HepG2 (cell line): ENCODE measurements around the gene TUT4. TPM values are rescaled to one million over a fixed set of nuclear protein-coding genes. Genes with fewer than 3 reads are reported as not detected.

ENCODE experiments used
- ARNTL ChIP-seq: sonication (generic); formaldehyde crosslinking; IDR thresholded peaks from 2 replicates; pipeline ENCODE4 v1.4.0; 2020; ENCODE audit warnings: mild to moderate bottlenecking, missing genetic modification reagents
- ATF7-NPFF ChIP-seq: sonication (generic); formaldehyde crosslinking; IDR thresholded peaks from 2 replicates; pipeline ENCODE4 v1.8.1; 2023; ENCODE audit warnings: mild to moderate bottlenecking, low read depth, missing genetic modification reagents, moderate library complexity
- ATRX ChIP-seq: sonication (generic); formaldehyde crosslinking; IDR thresholded peaks from 2 replicates; pipeline ENCODE4 v1.4.0; 2020; ENCODE audit warnings: missing genetic modification reagents, borderline replicate concordance
- BRD4 ChIP-seq: sonication (generic); formaldehyde crosslinking; IDR thresholded peaks from 2 replicates; pipeline ENCODE4 v1.4.0; 2020; ENCODE audit warnings: missing genetic modification reagents
- CBFB ChIP-seq: sonication (generic); formaldehyde crosslinking; IDR thresholded peaks from 2 replicates; pipeline ENCODE4 v1.4.0; 2020; ENCODE audit warnings: missing genetic modification reagents
- ETV6 ChIP-seq: sonication (generic); formaldehyde crosslinking; conservative IDR thresholded peaks from 2 replicates; pipeline ENCODE4 v1.4.0; 2020; ENCODE audit warnings: missing genetic modification reagents
- GPN1 ChIP-seq: sonication (generic); formaldehyde crosslinking; IDR thresholded peaks from 2 replicates; pipeline ENCODE4 v1.5.1; 2020; ENCODE audit warnings: missing genetic modification reagents, borderline replicate concordance
- ISX ChIP-seq: sonication (generic); formaldehyde crosslinking; conservative IDR thresholded peaks from 2 replicates; pipeline ENCODE4 v1.5.0; 2020; ENCODE audit warnings: missing genetic modification reagents
- LCORL ChIP-seq, 2 experiments: fragments of 450-650 bp in 1 of 2; sonication (generic) in 1 of 2; formaldehyde crosslinking in 1 of 2; IDR thresholded peaks; 2 replicates each; pipeline versions ENCODE4 v1.5.0 to v1.6.1; 2017 to 2020; ENCODE audit warnings: antibody characterized with exemption in 1 of 2, missing genetic modification reagents in 1 of 2
- MED8 ChIP-seq: sonication (generic); formaldehyde crosslinking; IDR thresholded peaks from 2 replicates; pipeline ENCODE4 v1.8.1; 2023; ENCODE audit warnings: mild to moderate bottlenecking, missing genetic modification reagents; ENCODE audit not compliant: insufficient replicate concordance
- NFIB ChIP-seq: sonication (generic); formaldehyde crosslinking; IDR thresholded peaks from 2 replicates; pipeline ENCODE4 v1.9.0; 2021; ENCODE audit warnings: missing genetic modification reagents, mild to moderate bottlenecking, borderline replicate concordance
- PAX8 ChIP-seq: sonication (generic); formaldehyde crosslinking; IDR thresholded peaks from 2 replicates; pipeline ENCODE4 v1.8.0; 2022; ENCODE audit warnings: mild to moderate bottlenecking, missing genetic modification reagents, borderline replicate concordance
- PHF5A ChIP-seq: IDR thresholded peaks from one replicate; pipeline ENCODE4 v1.6.1; 2018; ENCODE audit warnings: low read depth, missing genetic modification reagents; ENCODE audit not compliant: unreplicated experiment
- RBM39 ChIP-seq: fragments of 200-400 bp; formaldehyde crosslinking; IDR thresholded peaks from one replicate; pipeline ENCODE4 v1.6.1; 2018; ENCODE audit warnings: antibody characterized with exemption, mild to moderate bottlenecking, low read depth, low read length; ENCODE audit not compliant: poor library complexity, severe bottlenecking
- RFX1 ChIP-seq: fragments of 450-650 bp; IDR thresholded peaks from 2 replicates; pipeline ENCODE4 v1.6.1; 2017
- ZFYVE20 ChIP-seq: sonication (generic); formaldehyde crosslinking; IDR thresholded peaks from 2 replicates; pipeline ENCODE4 v1.8.0; 2023; ENCODE audit warnings: low read depth, mild to moderate bottlenecking, moderate library complexity, missing genetic modification reagents, borderline replicate concordance
- ZNF253 ChIP-seq: sonication (generic); formaldehyde crosslinking; IDR thresholded peaks from 2 replicates; pipeline ENCODE4 v1.8.0; 2022; ENCODE audit warnings: mild to moderate bottlenecking, missing genetic modification reagents, borderline replicate concordance
- ZNF33A ChIP-seq: sonication (generic); formaldehyde crosslinking; IDR thresholded peaks from 2 replicates; pipeline ENCODE4 v1.5.1; 2020; ENCODE audit warnings: missing genetic modification reagents, mild to moderate bottlenecking, moderate library complexity, borderline replicate concordance
- ZNF343 ChIP-seq: sonication (generic); formaldehyde crosslinking; IDR thresholded peaks from 2 replicates; pipeline ENCODE4 v1.4.0; 2020; ENCODE audit warnings: mild to moderate bottlenecking, missing genetic modification reagents
- ZNF354B ChIP-seq: sonication (generic); formaldehyde crosslinking; IDR thresholded peaks from 2 replicates; pipeline ENCODE4 v1.8.0; 2022; ENCODE audit warnings: mild to moderate bottlenecking, missing genetic modification reagents
- ZNF777 ChIP-seq: sonication (generic); formaldehyde crosslinking; IDR thresholded peaks from 2 replicates; pipeline ENCODE4 v1.4.0; 2020; ENCODE audit warnings: missing genetic modification reagents
- ZNF788 ChIP-seq: sonication (generic); formaldehyde crosslinking; IDR thresholded peaks from 2 replicates; pipeline ENCODE4 v1.5.0; 2020; ENCODE audit warnings: mild to moderate bottlenecking, missing genetic modification reagents, borderline replicate concordance
- ZNF839 ChIP-seq: sonication (generic); formaldehyde crosslinking; IDR thresholded peaks from 2 replicates; pipeline ENCODE4 v1.4.0; 2020; ENCODE audit warnings: missing genetic modification reagents, mild to moderate bottlenecking, borderline replicate concordance
- polyA plus RNA-seq, 8 experiments: library from polyadenylated mRNA; depleted of rRNA in 3 of 8; stranded (reverse) in 7 of 8; unstranded in 1 of 8; fragments of >200 nt; fragmentation: Illumina TruSeq in 4 of 8; extraction: Trizol in 4 of 8; gene quantifications; 2 replicates each; pipeline versions ENCODE4 v1.2.1 to v1.2.3, GENCODE V29; 2011 to 2016; ENCODE audit warnings: low read depth in 4 of 8, missing spikeins in 1 of 8, mixed read lengths in 1 of 8; ENCODE audit not compliant: insufficient read depth in 1 of 8
- total RNA-seq, 5 experiments: library from RNA; depleted of rRNA; stranded (reverse); fragments of >200 nt; fragmentation: Illumina TruSeq; extraction: Trizol; gene quantifications; 2 replicates each; pipeline ENCODE4 v1.2.3, GENCODE V29; 2016; ENCODE audit warnings: low read depth in 1 of 5
- TF ChIP-seq, protein P1 (sequence below): sonication (generic); formaldehyde crosslinking; IDR thresholded peaks from 2 replicates; pipeline ENCODE4 v1.9.0; 2021; ENCODE audit warnings: missing genetic modification reagents, borderline replicate concordance
- TF ChIP-seq, protein P2 (sequence below): sonication (generic); formaldehyde crosslinking; conservative IDR thresholded peaks from 2 replicates; pipeline ENCODE4 v1.8.0; 2022; ENCODE audit warnings: missing genetic modification reagents

TUT4 gene
- total and polyA plus RNA-seq, 2 of the 13 experiments (the other 11 are each of a cell fraction or from before 2014, with no cell fraction given) = 44.7 to 53.5 TPM

GRCh38 chr1:52553362-52554266 lies 722 bp upstream of the TUT4 start (continued):
- TF ChIP-seq, protein P1, sequence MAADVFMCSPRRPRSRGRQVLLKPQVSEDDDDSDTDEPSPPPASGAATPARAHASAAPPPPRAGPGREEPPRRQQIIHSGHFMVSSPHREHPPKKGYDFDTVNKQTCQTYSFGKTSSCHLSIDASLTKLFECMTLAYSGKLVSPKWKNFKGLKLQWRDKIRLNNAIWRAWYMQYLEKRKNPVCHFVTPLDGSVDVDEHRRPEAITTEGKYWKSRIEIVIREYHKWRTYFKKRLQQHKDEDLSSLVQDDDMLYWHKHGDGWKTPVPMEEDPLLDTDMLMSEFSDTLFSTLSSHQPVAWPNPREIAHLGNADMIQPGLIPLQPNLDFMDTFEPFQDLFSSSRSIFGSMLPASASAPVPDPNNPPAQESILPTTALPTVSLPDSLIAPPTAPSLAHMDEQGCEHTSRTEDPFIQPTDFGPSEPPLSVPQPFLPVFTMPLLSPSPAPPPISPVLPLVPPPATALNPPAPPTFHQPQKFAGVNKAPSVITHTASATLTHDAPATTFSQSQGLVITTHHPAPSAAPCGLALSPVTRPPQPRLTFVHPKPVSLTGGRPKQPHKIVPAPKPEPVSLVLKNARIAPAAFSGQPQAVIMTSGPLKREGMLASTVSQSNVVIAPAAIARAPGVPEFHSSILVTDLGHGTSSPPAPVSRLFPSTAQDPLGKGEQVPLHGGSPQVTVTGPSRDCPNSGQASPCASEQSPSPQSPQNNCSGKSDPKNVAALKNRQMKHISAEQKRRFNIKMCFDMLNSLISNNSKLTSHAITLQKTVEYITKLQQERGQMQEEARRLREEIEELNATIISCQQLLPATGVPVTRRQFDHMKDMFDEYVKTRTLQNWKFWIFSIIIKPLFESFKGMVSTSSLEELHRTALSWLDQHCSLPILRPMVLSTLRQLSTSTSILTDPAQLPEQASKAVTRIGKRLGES (CRISPR knock-in tag) = no peak
- no peak for TF ChIP-seq ZNF33A (CRISPR knock-in tag)
- TF ChIP-seq LCORL (IDR thresholded peaks at IDR 0.05) = no peak
- no peak for TF ChIP-seq LCORL (CRISPR knock-in tag; IDR thresholded peaks at IDR 0.05)
- no peak for TF ChIP-seq ISX (CRISPR knock-in tag)
- TF ChIP-seq ZNF839 (CRISPR knock-in tag) = no peak; the same call in 1 of the 2 replicates
- TF ChIP-seq CBFB (CRISPR knock-in tag) = no peak
- peak; percentile 34; the same call in 1 of the 2 replicates for TF ChIP-seq ZNF777 (CRISPR knock-in tag)
- TF ChIP-seq, protein P2, sequence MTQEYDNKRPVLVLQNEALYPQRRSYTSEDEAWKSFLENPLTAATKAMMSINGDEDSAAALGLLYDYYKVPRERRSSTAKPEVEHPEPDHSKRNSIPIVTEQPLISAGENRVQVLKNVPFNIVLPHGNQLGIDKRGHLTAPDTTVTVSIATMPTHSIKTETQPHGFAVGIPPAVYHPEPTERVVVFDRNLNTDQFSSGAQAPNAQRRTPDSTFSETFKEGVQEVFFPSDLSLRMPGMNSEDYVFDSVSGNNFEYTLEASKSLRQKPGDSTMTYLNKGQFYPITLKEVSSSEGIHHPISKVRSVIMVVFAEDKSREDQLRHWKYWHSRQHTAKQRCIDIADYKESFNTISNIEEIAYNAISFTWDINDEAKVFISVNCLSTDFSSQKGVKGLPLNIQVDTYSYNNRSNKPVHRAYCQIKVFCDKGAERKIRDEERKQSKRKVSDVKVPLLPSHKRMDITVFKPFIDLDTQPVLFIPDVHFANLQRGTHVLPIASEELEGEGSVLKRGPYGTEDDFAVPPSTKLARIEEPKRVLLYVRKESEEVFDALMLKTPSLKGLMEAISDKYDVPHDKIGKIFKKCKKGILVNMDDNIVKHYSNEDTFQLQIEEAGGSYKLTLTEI (CRISPR knock-in tag) = no peak
- no peak for TF ChIP-seq ZFYVE20 (CRISPR knock-in tag)
- TF ChIP-seq ATF7-NPFF (CRISPR knock-in tag) = peak; percentile 68
- 0 out of 2 replicates have a peak, but pooled peaks have one; percentile 66 for TF ChIP-seq PAX8 (CRISPR knock-in tag)
- no peak for TF ChIP-seq ZNF253 (CRISPR knock-in tag)
- peak; percentile 65; the same call in 1 of the 2 replicates for TF ChIP-seq ARNTL
- TF ChIP-seq ZNF354B (CRISPR knock-in tag) = no peak
- no peak for TF ChIP-seq ETV6 (CRISPR knock-in tag)
- TF ChIP-seq PHF5A (CRISPR knock-in tag) = no peak
- no peak for TF ChIP-seq NFIB (CRISPR knock-in tag)
- TF ChIP-seq GPN1 (CRISPR knock-in tag) = no peak
- 0 out of 2 replicates have a peak, but pooled peaks have one; percentile 28 for TF ChIP-seq ZNF788 (CRISPR knock-in tag)
- no peak for TF ChIP-seq MED8
- TF ChIP-seq ZNF343 = no peak; the same call in 1 of the 2 replicates
- TF ChIP-seq ATRX (CRISPR knock-in tag) = no peak
- TF ChIP-seq RBM39 = peak; percentile 5
- no peak for TF ChIP-seq RFX1
- peak; percentile 90 for TF ChIP-seq BRD4 (CRISPR knock-in tag)
